Tibial nerve (tissue), 4 donors: ENCODE measurements around the gene NWD2.
"Not testable (repeated sequence)": the region's sequence is repeated elsewhere in the genome, so short reads cannot be mapped to it uniquely, and the experiment has no call there.

ENCODE experiments used
- CTCF ChIP-seq, 5 experiments: fragments of 200-600 bp in 3 of 5; fragments of 450-650 bp in 2 of 5; sonication (generic) in 3 of 5; IDR thresholded peaks; one replicate each; pipeline ENCODE4 v1.5.1; 2016 to 2019; ENCODE audit warnings: antibody characterized with exemption in 5 of 5, mild to moderate bottlenecking in 3 of 5, moderate library complexity in 2 of 5
- EP300 ChIP-seq, 2 donors: sonication (generic); formaldehyde crosslinking; IDR thresholded peaks; one replicate each; pipeline ENCODE4 v1.6.1; 2017; ENCODE audit warnings: antibody characterized with exemption in 2 of 2, mild to moderate bottlenecking in 1 of 2
- POLR2A ChIP-seq, 2 donors: fragments of 450-650 bp; IDR thresholded peaks; one replicate each; pipeline ENCODE4 v1.6.1; 2017; ENCODE audit warnings: antibody characterized with exemption in 2 of 2, mild to moderate bottlenecking in 2 of 2, moderate library complexity in 2 of 2

DNA sequence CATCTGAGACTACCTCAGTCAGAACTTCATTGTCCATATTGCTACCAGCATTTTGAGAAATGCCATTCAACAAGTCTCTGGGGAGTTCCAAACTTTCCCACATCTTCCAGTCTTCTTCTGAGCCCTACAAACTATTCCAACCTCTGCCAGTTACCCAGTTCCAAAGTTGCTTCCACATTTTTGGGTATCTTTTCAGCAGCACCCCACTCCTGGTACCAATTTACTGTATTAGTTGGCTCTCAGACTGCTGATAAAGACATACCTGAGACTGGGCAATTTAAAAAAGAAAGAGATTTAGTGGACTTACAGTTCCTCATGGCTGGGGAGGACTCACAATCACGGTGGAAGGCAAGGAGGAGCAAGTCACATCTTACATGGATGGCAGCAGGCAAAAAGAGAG is 39.8 kb upstream of the NWD2 start:
- not testable (repeated sequence) for TF ChIP-seq CTCF, EP300, POLR2A (IDR thresholded peaks at IDR 0.05)
